Mesendoderm (in vitro differentiated cells): ENCODE results near the gene MELK.
"Not testable (repeated sequence)": the region's sequence is repeated elsewhere in the genome, so short reads cannot be mapped to it uniquely, and the experiment has no call there.

Experiments used
- DNase-seq: peaks from one replicate; pipeline ENCODE4 v3.0.0; 2013
- H2AK5ac ChIP-seq: 2 replicates; pipeline ENCODE4 v1.6.1; 2013; ENCODE audit warnings: low read length, inconsistent platforms
- H2BK120ac ChIP-seq: 2 replicates; pipeline ENCODE4 v1.6.1; 2013; ENCODE audit warnings: low read depth, mild to moderate bottlenecking, low read length, moderate library complexity, mixed read lengths
- H2BK15ac ChIP-seq: replicated peaks from 2 replicates; pipeline ENCODE4 v1.6.1; 2013; ENCODE audit warnings: low read depth, mild to moderate bottlenecking, moderate library complexity
- H2BK5ac ChIP-seq: 2 replicates; pipeline ENCODE4 v1.6.1; 2013; ENCODE audit warnings: low read length, inconsistent platforms
- H3K18ac ChIP-seq: 2 replicates; pipeline ENCODE4 v1.6.1; 2013; ENCODE audit warnings: mild to moderate bottlenecking, low read length, mixed read lengths
- H3K23ac ChIP-seq: one replicate; pipeline ENCODE4 v1.6.1; 2013; ENCODE audit warnings: low read length
- H3K27ac ChIP-seq: 2 replicates; pipeline ENCODE4 v1.5.1; 2013; ENCODE audit warnings: low read depth, mild to moderate bottlenecking, inconsistent platforms, low read length, moderate library complexity
- H3K27me3 ChIP-seq: 2 replicates; pipeline ENCODE4 v1.6.1; 2013; ENCODE audit warnings: low read length, control low read depth, mild to moderate bottlenecking, inconsistent platforms; ENCODE audit not compliant: insufficient read depth, poor library complexity
- H3K36me3 ChIP-seq: 2 replicates; pipeline ENCODE4 v1.6.1; 2013; ENCODE audit warnings: low read length, inconsistent platforms; ENCODE audit not compliant: control insufficient read depth, insufficient read depth
- H3K4ac ChIP-seq: one replicate; pipeline ENCODE4 v1.6.1; 2013; ENCODE audit warnings: low read depth, mild to moderate bottlenecking, low read length, moderate library complexity
- H3K4me1 ChIP-seq: 2 replicates; pipeline ENCODE4 v1.6.1; 2013; ENCODE audit warnings: low read depth, low read length, inconsistent platforms; ENCODE audit not compliant: control insufficient read depth
- H3K4me2 ChIP-seq: 2 replicates; pipeline ENCODE4 v1.6.1; 2013; ENCODE audit warnings: low read length
- H3K4me3 ChIP-seq: 2 replicates; pipeline ENCODE4 v1.5.1; 2013; ENCODE audit warnings: mild to moderate bottlenecking, low read length
- H3K56ac ChIP-seq: one replicate; pipeline ENCODE4 v1.6.1; 2013; ENCODE audit warnings: low read length
- H3K79me1 ChIP-seq: 2 replicates; pipeline ENCODE4 v1.6.1; 2013; ENCODE audit warnings: low read length, inconsistent platforms
- H3K79me2 ChIP-seq: 2 replicates; pipeline ENCODE4 v1.6.1; 2013; ENCODE audit warnings: mild to moderate bottlenecking, low read length; ENCODE audit not compliant: control insufficient read depth, insufficient read depth
- H3K9ac ChIP-seq: 2 replicates; pipeline ENCODE4 v1.6.1; 2013; ENCODE audit warnings: low read length, inconsistent platforms
- H4K5ac ChIP-seq: one replicate; pipeline ENCODE4 v1.6.1; 2013; ENCODE audit warnings: low read length
- H4K8ac ChIP-seq: one replicate; pipeline ENCODE4 v1.6.1; 2013; ENCODE audit warnings: low read depth, mild to moderate bottlenecking, control low read depth, low read length, moderate library complexity
- WGBS: extraction: QIAGEN DNeasy Blood & Tissue Kit; methylation state at CpG from one replicate; pipeline ENCODE4 v1.1.7; 2013; ENCODE audit warnings: low lambda C conversion rate, missing lambda C conversion rate; ENCODE audit not compliant: insufficient coverage; ENCODE audit errors: extremely low coverage; 5-methylcytosine and 5-hydroxymethylcytosine counted together

MELK gene

DNA sequence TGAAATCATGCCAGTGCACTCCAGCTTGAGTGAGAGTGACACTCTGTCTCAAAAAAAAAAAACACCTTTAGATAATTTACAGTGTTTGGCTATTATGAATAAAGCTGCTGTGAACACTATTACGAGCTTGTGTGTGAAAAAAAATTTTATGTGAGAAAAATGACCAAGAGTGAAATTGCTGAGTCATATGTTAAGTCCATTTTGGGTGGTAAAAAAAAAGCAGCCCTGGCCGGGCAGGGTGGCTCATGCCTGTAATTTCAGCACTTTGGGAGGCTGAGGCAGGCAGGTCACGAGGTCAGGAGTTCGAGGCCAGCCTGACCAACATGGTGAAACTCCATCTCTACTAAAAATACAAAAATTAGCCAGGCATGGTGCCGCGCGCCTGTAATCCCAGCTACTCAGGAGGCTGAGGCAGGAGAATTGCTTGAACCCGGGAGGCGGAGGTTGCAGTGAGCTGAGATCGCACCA lies 22.0 kb upstream of the MELK start:
- H3K79me2 ChIP-seq, result not testable (repeated sequence)

DNA sequence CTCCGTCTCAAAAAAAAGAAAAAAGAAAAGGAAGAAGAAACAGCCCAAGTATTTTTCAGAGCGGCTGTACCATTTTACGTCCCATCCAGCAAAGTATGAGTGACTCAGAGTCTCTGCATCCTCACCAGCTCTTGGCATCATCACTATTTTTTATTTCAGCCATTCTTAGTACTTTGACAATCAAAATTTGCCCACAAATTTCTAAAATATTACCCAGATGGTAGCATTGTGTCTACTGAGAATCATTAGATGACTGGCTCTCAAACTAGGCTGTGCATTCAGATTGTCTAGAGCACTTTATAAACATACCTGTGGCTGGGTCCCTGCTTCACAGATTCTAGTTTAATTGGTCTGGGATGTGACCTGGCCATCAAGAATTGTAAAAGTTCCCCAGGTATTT lies 21.6 kb upstream of the MELK start:
- Histone ChIP-seq H3K27me3 (no peaks in the 10 kb centered on the region), H3K79me1 (no peaks in the 10 kb centered on the region), H2BK5ac (no peak overlapping the region), H2BK120ac (no peak overlapping the region), H3K27ac (no peak overlapping the region), H3K79me2 (no peaks in the 10 kb centered on the region), H3K18ac (no peak overlapping the region), H3K23ac (no peak overlapping the region), H4K8ac (no peak overlapping the region), H2BK15ac (no peak overlapping the region), H3K9ac (no peak overlapping the region), H3K36me3 (no peaks in the 10 kb centered on the region), H3K56ac (no peak overlapping the region), H4K5ac (no peak overlapping the region), H3K4me1 (no peaks in the 10 kb centered on the region), H3K4me3 (no peak overlapping the region), H3K4ac (no peak overlapping the region), H2AK5ac (no peak overlapping the region), H3K4me2 (no peak overlapping the region)
- no CpG with 5 or more reads among the region's 3 CpGs for WGBS
- no peak for DNase-seq

More for the DNA sequence above, 22.0 kb upstream of the MELK start:
- not testable (repeated sequence) for H3K27ac ChIP-seq, H3K23ac ChIP-seq, H3K4ac ChIP-seq, H3K18ac ChIP-seq, H2BK5ac ChIP-seq, H3K27me3 ChIP-seq, H3K4me1 ChIP-seq, H4K8ac ChIP-seq, H3K56ac ChIP-seq, H3K36me3 ChIP-seq, H3K4me2 ChIP-seq, H3K4me3 ChIP-seq, H2BK15ac ChIP-seq, DNase-seq, H3K9ac ChIP-seq, H2AK5ac ChIP-seq, H4K5ac ChIP-seq, H2BK120ac ChIP-seq, H3K79me1 ChIP-seq
- no CpG with 5 or more reads among the region's 10 CpGs for WGBS

DNA sequence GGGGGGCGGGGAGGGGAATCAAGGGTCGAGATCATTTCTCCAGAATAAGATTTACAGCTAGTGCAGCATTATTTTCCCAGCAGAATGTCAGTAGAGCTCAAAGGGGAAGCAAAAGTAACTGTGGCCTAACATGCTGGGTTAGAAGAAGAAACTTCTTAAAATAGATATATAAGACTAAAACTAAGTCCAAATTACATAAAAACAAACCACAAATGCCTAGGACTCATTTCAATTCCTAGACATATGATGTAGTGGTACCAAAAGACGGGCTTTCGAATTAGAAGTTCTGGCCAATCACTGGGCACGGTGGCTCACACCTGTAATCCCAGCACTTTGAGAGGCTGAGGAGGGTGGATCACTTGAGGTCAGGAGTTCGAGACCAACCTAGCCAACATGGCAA lies 20.8 kb upstream of the MELK start:
- no peaks in the 10 kb centered on the region for H3K36me3 ChIP-seq
- no peaks in the 10 kb centered on the region for H3K27me3 ChIP-seq
- H4K8ac ChIP-seq, result no peak overlapping the region
- H3K79me1 ChIP-seq, result no peaks in the 10 kb centered on the region
- no peak overlapping the region for H2BK15ac ChIP-seq
- H3K79me2 ChIP-seq, result no peaks in the 10 kb centered on the region
- H2AK5ac ChIP-seq, result no peak overlapping the region
- no peak overlapping the region for H4K5ac ChIP-seq
- DNase-seq, result no peak
- no peak overlapping the region for H3K4me3 ChIP-seq
- no peaks in the 10 kb centered on the region for H3K4me1 ChIP-seq
- no peak overlapping the region for H3K56ac ChIP-seq
- no peak overlapping the region for H2BK120ac ChIP-seq
- no peak overlapping the region for H3K23ac ChIP-seq
- H3K4me2 ChIP-seq, result no peak overlapping the region
- no peak overlapping the region for H3K4ac ChIP-seq
- no peak overlapping the region for H3K27ac ChIP-seq
- no CpG with 5 or more reads among the region's 6 CpGs for WGBS
- H2BK5ac ChIP-seq, result no peak overlapping the region
- H3K18ac ChIP-seq, result no peak overlapping the region
- no peak overlapping the region for H3K9ac ChIP-seq

DNA sequence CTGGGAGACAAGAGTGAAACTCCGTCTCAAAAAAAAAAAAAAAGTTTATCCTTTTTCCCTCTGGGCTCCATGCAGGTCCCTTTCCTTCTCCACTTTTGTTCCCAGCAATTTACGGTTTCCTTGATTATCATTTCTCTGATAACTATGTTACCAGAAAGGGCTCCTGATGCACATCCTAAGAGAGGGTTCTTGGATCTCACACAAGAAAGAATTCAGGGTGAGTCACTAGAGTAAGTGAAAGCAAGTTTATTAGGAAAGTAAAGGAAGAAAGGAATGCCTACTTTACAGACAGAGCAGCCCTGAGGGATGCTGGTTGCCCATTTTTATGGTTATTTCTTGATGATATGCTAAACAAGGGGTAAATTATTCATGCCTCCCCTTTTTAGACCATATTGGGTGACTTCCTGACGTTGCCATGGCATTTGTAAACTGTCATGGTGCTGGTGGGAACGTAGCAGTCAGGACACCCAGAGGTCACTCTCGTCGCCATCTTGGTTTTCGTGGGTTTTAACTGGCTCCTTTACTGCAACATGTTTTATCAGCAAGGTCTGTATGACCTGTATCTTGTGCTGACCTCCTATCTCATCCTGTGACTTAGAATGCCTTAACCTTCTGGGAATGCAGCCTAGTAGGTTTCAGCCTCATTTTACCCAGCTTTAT lies 13.5 kb upstream of the MELK start:
- H3K79me2 ChIP-seq, result no peaks in the 10 kb centered on the region
- H3K18ac ChIP-seq, result no peak overlapping the region

GRCh38 chr9:36560771-36561170 lies 11.9 kb upstream of the MELK start:
- no peak overlapping the region for H3K27ac ChIP-seq

More for the DNA sequence above, 13.5 kb upstream of the MELK start:
- H3K56ac ChIP-seq, result no peak overlapping the region
- H3K4ac ChIP-seq, result no peak overlapping the region
- WGBS, result no CpG with 5 or more reads among the region's 7 CpGs
- no peaks in the 10 kb centered on the region for H3K79me1 ChIP-seq
- no peaks in the 10 kb centered on the region for H3K4me1 ChIP-seq
- H3K9ac ChIP-seq, result no peak overlapping the region
- H2BK5ac ChIP-seq, result no peak overlapping the region
- no peak overlapping the region for H2BK15ac ChIP-seq
- H4K8ac ChIP-seq, result no peak overlapping the region
- H2BK120ac ChIP-seq, result no peak overlapping the region
- H3K27me3 ChIP-seq, result no peaks in the 10 kb centered on the region
- DNase-seq, result peak; percentile 38
- H3K27ac ChIP-seq, result no peak overlapping the region
- H3K36me3 ChIP-seq, result no peaks in the 10 kb centered on the region
- no peak overlapping the region for H3K23ac ChIP-seq
- H3K4me3 ChIP-seq, result no peak overlapping the region
- H4K5ac ChIP-seq, result no peak overlapping the region
- no peak overlapping the region for H3K4me2 ChIP-seq
- no peak overlapping the region for H2AK5ac ChIP-seq

GRCh38 chr9:36562801-36563200 lies 9.9 kb upstream of the MELK start:
- DNase-seq, H2AK5ac ChIP-seq, H3K36me3 ChIP-seq, H4K5ac ChIP-seq, H3K56ac ChIP-seq, H3K27me3 ChIP-seq, H2BK120ac ChIP-seq, H3K9ac ChIP-seq, H3K4me1 ChIP-seq, H3K79me1 ChIP-seq, H3K27ac ChIP-seq, H2BK15ac ChIP-seq, H3K4me3 ChIP-seq, H3K4me2 ChIP-seq, H3K79me2 ChIP-seq, H3K23ac ChIP-seq, H3K4ac ChIP-seq, H2BK5ac ChIP-seq, H4K8ac ChIP-seq, H3K18ac ChIP-seq: not testable (repeated sequence)
- no CpG with 5 or more reads among the region's 11 CpGs for WGBS

More at GRCh38 chr9:36560771-36561170, 11.9 kb upstream of the MELK start:
- Histone ChIP-seq H4K5ac (no peak overlapping the region), H3K79me1 (no peaks in the 10 kb centered on the region), H3K4me3 (no peak overlapping the region), H2BK15ac (no peak overlapping the region), H3K27me3 (no peaks in the 10 kb centered on the region), H2BK5ac (no peak overlapping the region), H4K8ac (no peak overlapping the region), H2BK120ac (no peak overlapping the region), H3K56ac (no peak overlapping the region), H3K9ac (no peak overlapping the region), H3K4me1 (no peaks in the 10 kb centered on the region), H3K4ac (no peak overlapping the region), H2AK5ac (no peak overlapping the region), H3K4me2 (no peak overlapping the region), H3K18ac (no peak overlapping the region), H3K79me2 (no peaks in the 10 kb centered on the region), H3K23ac (no peak overlapping the region), H3K36me3 (no peaks in the 10 kb centered on the region)
- DNase-seq, result peak; percentile 65
- no CpG with 5 or more reads among the region's 2 CpGs for WGBS
